Kasumi-1 (cell line): ENCODE data around the gene NFIB.

Source experiments
- DNase-seq, 2 experiments: peaks; one replicate each; lab custom pipeline; 2025; lab: John Stamatoyannopoulos, UW

The NFIB gene

DNA sequence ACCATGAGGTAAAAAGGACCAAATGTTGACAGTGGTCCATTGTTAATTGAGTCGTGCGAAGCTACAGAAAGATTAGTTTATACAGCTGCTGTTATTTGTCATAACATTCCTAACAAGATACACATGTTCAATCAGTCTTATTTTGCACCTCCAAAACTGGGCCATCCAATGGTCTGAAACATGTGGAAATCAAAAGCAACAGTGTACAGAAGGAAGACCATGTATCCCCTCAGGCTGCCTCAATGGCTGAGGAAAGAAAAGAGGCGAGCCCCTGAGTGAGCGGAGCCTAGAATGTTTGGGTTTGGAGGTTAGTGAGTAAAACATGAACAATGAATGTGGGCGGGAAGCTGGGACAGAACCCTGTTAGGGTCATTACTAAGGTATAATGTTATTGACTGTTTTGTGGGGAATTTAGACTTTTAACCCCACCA is 35.6 kb downstream of the NFIB start:
- DNase-seq, result no peak

GRCh38 chr9:14277761-14278160 is 36.2 kb downstream of the NFIB start:
- DNase-seq, result no peak

- no peak for DNase-seq
Observed at GRCh38 chr9:14277244-14277643, 36.7 kb downstream of the NFIB start.

GRCh38 chr9:14275331-14275730 is 38.6 kb downstream of the NFIB start:
- DNase-seq, result no peak

DNA sequence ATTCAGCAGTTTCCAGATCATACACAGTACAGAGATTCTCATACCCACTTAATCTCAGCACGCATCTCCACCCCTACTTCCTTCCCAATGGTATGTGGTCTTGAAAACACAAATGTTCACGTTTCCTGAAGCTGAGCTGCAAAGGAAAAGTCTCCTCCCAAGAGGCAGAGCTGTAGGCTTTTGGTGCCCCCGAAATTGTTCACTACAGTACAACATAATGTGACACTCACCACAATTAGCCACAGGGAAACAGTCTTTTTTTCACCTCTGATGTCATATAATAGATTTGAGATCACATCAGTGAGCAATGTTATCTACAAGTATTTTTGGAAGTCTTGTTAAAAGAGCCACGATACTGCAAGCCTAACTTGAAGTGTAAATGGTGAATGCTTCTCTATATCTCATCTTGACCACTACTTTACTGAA is 40.2 kb downstream of the NFIB start:
- peak; percentile 7 to 15 for DNase-seq

DNA sequence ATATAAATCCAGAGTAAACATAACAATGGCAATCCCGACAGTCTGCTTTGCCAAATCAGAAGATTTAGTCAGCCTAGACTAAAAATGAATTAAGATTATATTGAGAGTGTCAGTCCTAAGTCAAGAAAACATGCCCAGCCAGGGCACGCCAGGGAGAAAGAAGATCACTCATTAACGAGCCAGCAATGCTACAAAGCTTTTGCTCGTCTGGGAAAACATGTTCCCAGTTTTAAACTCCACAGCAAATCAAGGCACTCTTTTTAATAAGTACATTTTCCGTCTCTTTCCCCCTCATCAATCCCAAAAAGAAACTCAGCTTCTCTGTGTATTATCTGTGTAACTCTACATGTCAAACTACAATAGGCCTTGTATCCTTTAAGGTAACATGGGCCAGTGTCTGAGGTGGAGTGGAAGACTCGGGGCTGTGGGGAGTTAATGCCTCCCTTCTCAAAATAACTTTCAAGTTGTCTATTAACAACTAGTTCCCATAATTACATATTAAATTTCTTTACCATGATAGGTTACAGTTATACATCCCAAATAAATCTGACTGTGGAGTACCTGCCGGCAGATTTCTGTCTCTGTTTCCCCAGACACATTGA is 40.9 kb downstream of the NFIB start:
- DNase-seq, result no peak

DNA sequence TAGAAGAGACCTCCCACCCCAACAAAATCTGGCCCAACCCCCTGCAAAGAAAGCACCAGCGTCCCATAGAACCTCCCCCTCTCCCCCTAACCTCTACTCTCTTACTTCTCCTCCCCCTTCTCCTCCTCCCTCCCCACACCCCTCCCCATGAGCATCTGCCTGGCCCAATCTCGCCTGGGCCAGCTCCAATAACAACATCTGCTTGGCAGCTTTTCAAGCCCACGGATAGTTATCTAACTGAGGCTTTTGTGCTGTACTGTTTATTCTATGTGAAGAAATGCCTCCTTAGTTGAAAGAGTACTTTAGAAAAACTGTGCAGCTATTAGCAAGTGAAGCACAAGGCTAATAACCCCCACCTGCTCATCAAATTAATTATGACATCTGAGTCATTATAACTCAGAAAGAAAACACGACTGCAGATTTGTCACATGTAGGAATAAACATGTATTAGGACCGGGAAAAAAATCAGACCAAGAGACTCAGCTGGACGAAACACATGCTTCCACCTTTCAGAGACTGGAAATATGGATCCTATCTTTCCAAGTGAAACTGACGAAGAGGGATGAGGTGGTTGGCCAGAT is 42.8 kb downstream of the NFIB start:
- no peak for DNase-seq

DNA sequence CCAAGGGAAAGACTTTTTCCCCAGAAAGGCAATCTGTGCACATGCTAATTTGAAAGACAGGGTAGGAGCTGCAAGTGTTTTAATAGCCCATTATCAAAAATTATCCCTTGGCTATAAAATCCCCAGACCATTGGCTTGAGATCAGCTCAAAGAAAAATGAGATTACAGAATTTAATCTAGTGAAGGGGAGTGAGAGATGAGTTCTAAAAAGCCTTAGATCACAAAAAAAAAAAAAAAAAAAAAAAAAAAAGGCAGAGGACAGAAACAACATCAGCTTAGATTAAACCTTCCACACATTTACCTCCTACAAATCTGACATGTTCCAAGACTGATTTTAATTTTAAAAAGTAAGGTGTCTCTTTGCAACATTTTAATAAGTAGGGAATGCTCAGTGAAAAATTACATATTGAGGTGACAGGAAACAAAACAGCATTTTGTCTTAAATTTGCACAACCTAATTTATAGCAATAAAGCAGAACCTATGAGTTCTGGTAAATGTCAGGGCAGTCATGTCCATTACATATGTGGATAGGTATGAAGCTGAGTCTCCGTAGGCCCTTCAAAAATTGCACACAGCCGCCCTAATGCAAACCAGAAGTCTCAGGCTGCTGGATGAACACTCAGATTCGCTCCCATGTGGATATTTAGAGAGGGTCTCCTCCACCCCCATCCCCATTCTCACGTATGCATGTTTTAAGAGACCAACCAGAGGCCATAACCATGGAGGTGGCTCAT is 43.4 kb downstream of the NFIB start:
- no peak for DNase-seq

DNA sequence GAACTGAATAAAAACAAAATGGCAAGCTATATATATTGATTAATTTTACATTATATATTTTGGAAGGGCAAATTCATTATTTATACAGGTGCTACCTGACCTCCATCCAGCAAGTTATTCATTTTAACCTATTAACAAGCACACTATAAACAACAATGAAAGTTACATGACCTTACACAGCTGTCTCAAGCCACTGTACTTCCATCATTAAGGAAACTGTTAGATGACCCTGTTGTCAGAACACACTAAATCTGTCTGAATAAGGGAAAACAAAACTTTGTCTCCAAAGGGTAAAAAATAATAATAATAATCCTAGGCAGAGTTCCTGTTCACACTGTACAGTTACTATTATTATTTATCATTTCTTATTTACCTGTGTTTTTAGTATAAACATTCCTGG is 44.0 kb downstream of the NFIB start:
- no peak for DNase-seq

GRCh38 chr9:14263707-14264483 is 50.0 kb downstream of the NFIB start:
- DNase-seq, result no peak

GRCh38 chr9:14262827-14263226 is 51.1 kb downstream of the NFIB start:
- DNase-seq, result no peak

DNA sequence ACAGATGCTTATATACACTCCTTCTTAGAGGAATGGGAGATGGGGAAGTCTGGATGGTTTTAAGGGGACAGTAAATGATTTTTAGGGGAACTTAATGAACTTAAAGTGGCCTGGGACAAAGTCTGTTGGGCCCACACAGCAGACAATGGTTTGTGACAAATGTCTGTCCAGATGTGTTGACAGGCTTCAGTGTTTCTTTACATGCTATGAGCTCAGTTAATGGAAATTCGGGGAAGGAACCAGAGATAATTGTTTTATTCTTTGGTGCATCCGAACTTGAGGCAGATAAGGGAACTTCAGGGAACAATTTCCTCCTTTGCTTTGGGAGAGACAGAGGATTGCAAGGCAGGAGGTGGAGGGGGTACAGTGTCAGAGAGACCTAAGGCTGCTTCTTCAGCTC is 52.3 kb downstream of the NFIB start:
- DNase-seq, result no peak

- DNase-seq, result no peak
Observed at GRCh38 chr9:14260101-14260500, 53.8 kb downstream of the NFIB start.

DNA sequence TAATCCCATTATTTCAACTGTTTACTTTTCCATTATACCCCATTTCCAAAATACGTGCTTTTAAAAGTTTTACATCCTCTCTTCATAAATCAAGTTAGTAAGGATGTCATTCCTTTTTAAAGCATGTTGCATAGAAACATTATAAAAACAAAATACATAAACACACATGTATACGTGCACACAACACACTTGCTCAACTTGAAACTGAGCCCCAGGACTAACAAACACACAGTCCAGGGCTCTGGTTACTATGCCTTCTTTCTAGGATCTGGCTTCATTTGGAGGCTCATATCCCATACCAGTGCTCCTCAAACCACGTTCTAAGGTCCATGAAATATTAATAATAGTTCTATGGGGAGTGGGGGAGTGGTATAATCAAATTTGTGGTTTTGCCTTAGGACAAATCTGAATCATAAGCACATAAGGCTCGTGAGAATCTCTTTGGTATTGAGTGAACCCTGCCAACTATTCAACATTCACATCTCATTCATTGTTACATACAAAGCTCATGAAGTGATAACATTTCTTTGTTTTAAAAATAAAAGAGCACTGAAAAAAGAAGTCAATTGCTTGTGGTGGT is 55.2 kb downstream of the NFIB start:
- DNase-seq, result no peak

GRCh38 chr9:14258156-14258555 is 55.8 kb downstream of the NFIB start:
- no peak for DNase-seq

DNA sequence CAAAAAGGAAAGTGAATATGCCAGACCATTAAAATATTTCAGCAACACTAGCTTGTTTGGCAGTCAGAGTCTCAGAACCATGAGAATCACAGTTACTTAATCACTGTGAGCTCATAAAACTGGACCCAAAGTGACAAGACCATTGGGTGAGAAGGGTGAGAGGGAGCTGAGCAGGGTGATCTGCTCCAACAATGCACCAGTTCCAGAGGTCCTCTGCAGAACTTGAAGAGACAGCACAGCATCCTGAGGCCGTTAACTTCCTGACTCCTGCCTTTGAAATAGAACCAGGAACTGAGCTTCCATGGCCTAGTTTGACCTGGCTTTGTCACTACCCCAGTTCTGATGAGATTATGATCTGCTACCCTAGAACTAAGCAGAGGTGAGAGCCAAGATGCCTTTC is 57.4 kb downstream of the NFIB start:
- no peak for DNase-seq

DNA sequence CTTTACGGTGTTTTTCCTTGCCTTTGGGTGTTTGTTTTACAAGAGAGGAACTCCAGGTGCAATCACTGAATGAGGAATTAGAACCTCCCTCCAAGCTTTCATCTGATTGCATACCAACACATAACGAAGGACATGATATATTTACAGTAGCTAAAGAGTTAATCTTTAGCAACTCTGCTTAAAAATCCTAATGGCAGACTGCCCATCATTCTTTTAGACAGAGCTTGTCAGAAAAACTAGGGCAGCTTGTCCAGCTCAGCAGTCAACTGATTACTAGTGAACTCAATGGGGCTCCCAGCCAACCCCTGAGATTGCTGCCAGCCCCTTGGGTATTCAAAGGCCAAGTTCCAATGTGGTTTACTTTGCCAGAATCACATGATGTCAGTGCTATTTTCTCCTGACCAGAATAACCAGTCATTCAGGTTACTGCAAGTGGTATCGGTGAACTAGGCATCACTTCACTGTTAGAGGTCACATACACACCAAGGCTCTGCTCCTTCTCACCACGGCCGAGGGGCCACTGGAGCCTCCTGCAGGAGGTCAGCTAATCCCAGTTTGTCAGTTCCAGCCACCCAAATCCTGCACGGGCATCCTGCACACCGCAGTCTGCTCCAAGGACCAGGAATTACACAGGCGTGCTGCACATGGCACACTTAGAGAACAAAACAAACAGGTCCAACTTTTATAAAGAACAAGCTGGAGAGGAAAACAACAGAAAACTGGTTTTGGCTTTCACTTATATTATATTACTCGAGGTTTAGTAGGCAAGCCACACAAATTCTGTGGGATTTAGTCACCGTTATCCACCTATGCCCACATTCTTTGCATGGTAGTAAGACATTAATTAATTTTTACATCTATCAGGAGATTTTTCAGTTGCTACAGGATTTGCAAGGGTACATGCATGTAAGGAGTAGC is 62.5 kb downstream of the NFIB start:
- no peak for DNase-seq

GRCh38 chr9:14250794-14251153 is 63.2 kb downstream of the NFIB start:
- no peak for DNase-seq

- DNase-seq, result no peak
Observed at GRCh38 chr9:14249527-14249926, 64.4 kb downstream of the NFIB start.

DNA sequence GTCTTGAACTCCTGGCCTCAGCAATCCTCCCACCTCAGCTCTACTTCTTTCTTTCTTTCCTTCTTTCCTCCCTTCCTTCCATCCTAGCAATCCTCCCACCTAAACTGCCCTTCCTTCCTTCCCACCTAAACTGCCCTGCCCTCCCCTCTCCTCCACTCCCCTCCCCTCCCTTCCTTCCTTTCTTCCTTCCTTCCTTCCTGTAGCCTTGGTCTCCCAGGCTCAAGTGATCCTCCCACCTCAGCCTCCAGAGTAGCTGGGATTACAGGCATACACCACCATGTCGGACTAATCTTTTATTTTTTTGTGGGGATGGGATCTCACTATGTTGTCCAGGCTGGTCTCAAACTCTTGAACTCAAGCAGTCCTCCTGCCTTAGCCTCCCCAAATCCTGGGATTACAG is 65.8 kb downstream of the NFIB start:
- no peak for DNase-seq

GRCh38 chr9:14247577-14247976 is 66.4 kb downstream of the NFIB start:
- DNase-seq, result no peak
